H1 (cell line): Measurements from ENCODE around the gene HSD3B1. TPM values are rescaled to one million over a fixed set of nuclear protein-coding genes. Genes with fewer than 3 reads are reported as not detected.

ENCODE experiments used
- CTCF ChIA-PET: fragments of 300-600 bp; sonication (Branson Sonifier 250); formaldehyde crosslinking; loops from one replicate; lab custom pipeline; 2021; ENCODE audit not compliant: partially characterized antibody; lab: Charles Lee
- POLR2A ChIA-PET: fragments of 300-600 bp; sonication (Branson Sonifier 250); formaldehyde crosslinking; loops from one replicate; lab custom pipeline; 2021; ENCODE audit warnings: inconsistent platforms; ENCODE audit not compliant: partially characterized antibody; lab: Charles Lee
- DNase-seq, 2 experiments: peaks; one replicate each; pipeline versions ENCODE4 v3.0.0 to v3.0.0-alpha.2; 2010 to 2022; ENCODE audit warnings: low spot score in 2 of 2, low read depth in 1 of 2, mixed read lengths in 1 of 2
- FAIRE-seq: peaks from 2 replicates; lab custom pipeline; 2011; peaks lifted over from hg19 to GRCh38; lab: Jason Lieb, UNC
- H2AFZ ChIP-seq: 2 replicates; pipeline ENCODE4 v1.8.1; 2012; ENCODE audit warnings: low read length, inconsistent platforms
- H2AK5ac ChIP-seq: 2 replicates; pipeline ENCODE4 v1.6.1; 2013; ENCODE audit warnings: low read depth, low read length
- H2BK120ac ChIP-seq: replicated peaks from 2 replicates; pipeline ENCODE3; 2013; ENCODE audit warnings: low read depth, low read length, inconsistent platforms
- H2BK12ac ChIP-seq: 2 replicates; pipeline ENCODE4 v1.6.1; 2013; ENCODE audit warnings: low read depth, low read length
- H2BK15ac ChIP-seq: 2 replicates; pipeline ENCODE4 v1.6.1; 2013; ENCODE audit warnings: low read length
- H2BK20ac ChIP-seq: 2 replicates; pipeline ENCODE4 v1.6.1; 2013; ENCODE audit warnings: low read length
- H2BK5ac ChIP-seq: 2 replicates; pipeline ENCODE4 v1.6.1; 2013; ENCODE audit warnings: low read depth, low read length
- H3K14ac ChIP-seq: 2 replicates; pipeline ENCODE4 v1.6.1; 2013; ENCODE audit warnings: inconsistent platforms; ENCODE audit not compliant: insufficient read length
- H3K18ac ChIP-seq: 2 replicates; pipeline ENCODE4 v1.6.1; 2013; ENCODE audit warnings: low read length; ENCODE audit errors: extremely low read depth
- H3K23ac ChIP-seq: 2 replicates; pipeline ENCODE4 v1.6.1; 2013; ENCODE audit warnings: inconsistent platforms; ENCODE audit not compliant: insufficient read length
- H3K23me2 ChIP-seq: 2 replicates; pipeline ENCODE4 v1.6.1; 2013; ENCODE audit warnings: low read depth, low read length
- H3K27ac ChIP-seq: 2 replicates; pipeline ENCODE4 v1.6.1; 2011; ENCODE audit warnings: low read depth, low read length, inconsistent platforms
- H3K27me3 ChIP-seq, 4 experiments: replicated peaks in 1 of 4; 1 replicate in 1 of 4; 2 replicates in 3 of 4; pipeline versions ENCODE4 v1.6.1 to v1.8.1; 2011 to 2013; ENCODE audit warnings: low read length in 3 of 4, mild to moderate bottlenecking in 3 of 4, inconsistent platforms in 2 of 4, mixed read lengths in 2 of 4, moderate library complexity in 1 of 4; ENCODE audit not compliant: control insufficient read depth in 3 of 4, insufficient read depth in 3 of 4; ENCODE audit errors: extremely low read depth in 1 of 4
- H3K36me3 ChIP-seq, 4 experiments: 2 replicates each; pipeline versions ENCODE4 v1.6.1 to v1.8.1; 2011 to 2013; ENCODE audit warnings: mild to moderate bottlenecking in 4 of 4, low read length in 3 of 4, moderate library complexity in 2 of 4, control low read depth in 1 of 4, inconsistent platforms in 1 of 4; ENCODE audit not compliant: insufficient read depth in 4 of 4, control insufficient read depth in 2 of 4
- H3K4ac ChIP-seq: replicated peaks from 2 replicates; pipeline ENCODE3; 2013; ENCODE audit warnings: low read length, low read depth, mixed read lengths, inconsistent platforms; ENCODE audit not compliant: insufficient read length
- H3K4me1 ChIP-seq, 4 experiments: replicated peaks in 1 of 4; 1 replicate in 1 of 4; 2 replicates in 3 of 4; pipeline versions ENCODE4 v1.6.1 to v1.8.1; 2011 to 2013; ENCODE audit warnings: low read length in 3 of 4, inconsistent platforms in 2 of 4, mixed read lengths in 1 of 4; ENCODE audit not compliant: insufficient read depth in 4 of 4, control insufficient read depth in 3 of 4
- H3K4me2 ChIP-seq, 2 experiments: 2 replicates each; pipeline versions ENCODE4 v1.6.1 to v1.8.1; 2011 to 2013; ENCODE audit warnings: low read depth in 2 of 2, low read length in 2 of 2, control low read depth in 1 of 2, inconsistent platforms in 1 of 2, mild to moderate bottlenecking in 1 of 2; ENCODE audit not compliant: insufficient read depth in 1 of 2
- H3K4me3 ChIP-seq, 4 experiments: fragments of 200-600, 300-600 bp in 1 of 4; sonication (generic), shearing (Covaris generic), sonication (Bioruptor Twin) in 1 of 4; 2 replicates each; pipeline versions ENCODE4 v1.5.1 to v1.8.1; 2011 to 2016; ENCODE audit warnings: low read length in 4 of 4, low read depth in 3 of 4, control low read depth in 2 of 4, inconsistent platforms in 2 of 4, mild to moderate bottlenecking in 2 of 4, mixed read lengths in 1 of 4, moderate library complexity in 1 of 4; ENCODE audit not compliant: insufficient read depth in 2 of 4; ENCODE audit errors: extremely low read depth in 1 of 4
- H3K56ac ChIP-seq: replicated peaks from 2 replicates; pipeline ENCODE3; 2013; ENCODE audit warnings: low read depth, mild to moderate bottlenecking, mixed read lengths, low read length, inconsistent platforms; ENCODE audit not compliant: insufficient read length
- H3K79me1 ChIP-seq: 2 replicates; pipeline ENCODE4 v1.6.1; 2013; ENCODE audit warnings: low read depth, low read length, control low read depth
- H3K79me2 ChIP-seq, 2 experiments: 2 replicates each; pipeline versions ENCODE4 v1.6.1 to v1.8.1; 2012 to 2013; ENCODE audit warnings: low read length in 2 of 2, mild to moderate bottlenecking in 2 of 2, inconsistent platforms in 1 of 2; ENCODE audit not compliant: insufficient read depth in 2 of 2, control insufficient read depth in 1 of 2
- H3K9ac ChIP-seq, 4 experiments: replicated peaks in 1 of 4; 1 replicate in 1 of 4; 2 replicates in 3 of 4; pipeline versions ENCODE4 v1.6.1 to v1.8.1; 2011 to 2013; ENCODE audit warnings: low read depth in 3 of 4, low read length in 3 of 4, control low read depth in 2 of 4, mild to moderate bottlenecking in 2 of 4, moderate library complexity in 2 of 4, inconsistent platforms in 1 of 4; ENCODE audit errors: extremely low read depth in 1 of 4
- H3K9me3 ChIP-seq, 2 experiments: 2 replicates each; pipeline versions ENCODE4 v1.6.1 to v1.8.1; 2012 to 2013; ENCODE audit warnings: mild to moderate bottlenecking in 2 of 2, moderate library complexity in 2 of 2, control low read depth in 1 of 2, inconsistent platforms in 1 of 2, low read depth in 1 of 2, low read length in 1 of 2, mixed read lengths in 1 of 2; ENCODE audit not compliant: insufficient read depth in 2 of 2
- H4K20me1 ChIP-seq, 2 experiments: replicated peaks in 1 of 2; 2 replicates each; pipeline versions ENCODE3 to v1.8.1; 2011 to 2013; ENCODE audit warnings: inconsistent platforms in 2 of 2, low read length in 2 of 2, mild to moderate bottlenecking in 1 of 2; ENCODE audit not compliant: insufficient read depth in 2 of 2, control insufficient read depth in 1 of 2
- H4K5ac ChIP-seq: 2 replicates; pipeline ENCODE4 v1.6.1; 2013; ENCODE audit warnings: low read length, low read depth, mixed read lengths, inconsistent platforms; ENCODE audit not compliant: insufficient read length
- H4K8ac ChIP-seq: 2 replicates; pipeline ENCODE4 v1.8.0; 2013; ENCODE audit warnings: mild to moderate bottlenecking, moderate library complexity, low read length, inconsistent platforms; ENCODE audit not compliant: insufficient read depth; ENCODE audit errors: extremely low read depth
- H4K91ac ChIP-seq: replicated peaks from 2 replicates; pipeline ENCODE3; 2013; ENCODE audit warnings: low read length, mixed read lengths, inconsistent platforms; ENCODE audit not compliant: insufficient read length
- BCL11A ChIP-seq, 2 experiments: IDR thresholded peaks; one replicate each; pipeline ENCODE4 v1.6.1; 2011; ENCODE audit warnings: low read depth in 2 of 2, low read length in 2 of 2, mild to moderate bottlenecking in 2 of 2
- GABPA ChIP-seq: IDR thresholded peaks from 2 replicates; pipeline ENCODE4 v1.6.1; 2011; ENCODE audit warnings: mild to moderate bottlenecking, low read length, moderate library complexity, borderline replicate concordance; ENCODE audit not compliant: insufficient read depth
- SIX5 ChIP-seq: IDR thresholded peaks from 2 replicates; pipeline ENCODE4 v1.6.1; 2011; ENCODE audit warnings: mild to moderate bottlenecking, low read depth, low read length
- TCF12 ChIP-seq: IDR thresholded peaks from 2 replicates; pipeline ENCODE4 v1.6.1; 2011; ENCODE audit warnings: low read depth, mild to moderate bottlenecking, low read length
- WGBS, 2 experiments: shearing (Covaris generic) in 1 of 2; methylation state at CpG; one replicate each; pipeline versions ENCODE4 v1.1.6 to v1.1.7; 2013 to 2015; ENCODE audit warnings: low lambda C conversion rate in 2 of 2, mixed read lengths in 2 of 2, inconsistent platforms in 1 of 2, low coverage in 1 of 2, missing lambda C conversion rate in 1 of 2; ENCODE audit not compliant: insufficient replicate concordance in 2 of 2, insufficient coverage in 1 of 2, insufficient read length in 1 of 2; ENCODE audit errors: extremely low coverage in 1 of 2, missing lambda C conversion rate in 1 of 2; 5-methylcytosine and 5-hydroxymethylcytosine counted together
- polyA plus RNA-seq, 7 experiments: library from polyadenylated mRNA; depleted of rRNA in 3 of 7; stranded (reverse) in 5 of 7; unstranded in 2 of 7; fragments of >200 nt in 5 of 7; fragments of 200-250 nt in 2 of 7; gene quantifications; 1 replicate in 5 of 7; 2 replicates in 1 of 7; 4 replicates in 1 of 7; pipeline versions ENCODE4 v1.2.1 to v1.2.3, GENCODE V29; 2011 to 2013; ENCODE audit warnings: missing spikeins in 2 of 7, mixed read lengths in 2 of 7
- total RNA-seq: library from RNA; stranded (reverse); fragmentation: NEBNext Ultra II Directional; extraction: Animal tissue kit (Norgen Biotek cat#: 25700); gene quantifications from 2 replicates; pipeline ENCODE4 v1.2.1, GENCODE V29; 2021

Gene HSD3B1
- total and polyA plus RNA-seq, 2 of the 8 experiments (the other 6 are each of a cell fraction or from before 2014, with no cell fraction given): not detected

GRCh38 chr1:119462964-119463363, 44.0 kb upstream of the HSD3B1 start:
- no peak overlapping the region for H2BK5ac ChIP-seq
- H3K23me2 ChIP-seq: no peaks in the 10 kb centered on the region
- H2AK5ac ChIP-seq: no peak overlapping the region
- WGBS, 2 experiments: 93% methylated on average over 2 of the region's 2 CpGs; no CpG with 5 or more reads in 1 of the 2 experiments
- no peak overlapping the region for H4K91ac ChIP-seq
- FAIRE-seq (no peak), DNase-seq (no peak)
- no peak overlapping the region for H2BK20ac ChIP-seq
- H3K9me3 ChIP-seq: no peaks in the 10 kb centered on the region
- no peaks in the 10 kb centered on the region for H3K4me1 ChIP-seq
- H3K4ac ChIP-seq: no peak overlapping the region
- no peak for TF ChIP-seq BCL11A (IDR thresholded peaks at IDR 0.05; ENCODE audit: low read depth in 2 of 2, low read length in 2 of 2)
- TF ChIP-seq GABPA: no peak
- no peak for TF ChIP-seq SIX5
- TF ChIP-seq TCF12: no peak
- no peaks in the 10 kb centered on the region for H3K79me2 ChIP-seq
- peaks cover 0 to 1% (median 0%) of the 10 kb centered on the region in 4 experiments; a peak in 1 of 7 replicates for H3K27me3 ChIP-seq
- H4K20me1 ChIP-seq: peaks cover 0 to 2% of the 10 kb centered on the region in 2 experiments
- no peak overlapping the region for H3K27ac ChIP-seq
- POLR2A ChIA-PET: no interaction called here
- no peaks in the 10 kb centered on the region for H3K36me3 ChIP-seq
- H3K23ac ChIP-seq: no peak overlapping the region
- H2BK12ac ChIP-seq: no peak overlapping the region
- H3K56ac ChIP-seq: no peak overlapping the region
- no peak overlapping the region for H4K5ac ChIP-seq
- H2BK15ac ChIP-seq: no peak overlapping the region
- no peak overlapping the region for H4K8ac ChIP-seq
- no peaks in the 10 kb centered on the region for H3K79me1 ChIP-seq
- H3K14ac ChIP-seq: no peak overlapping the region
- no peak overlapping the region for H3K4me3 ChIP-seq
- no peak overlapping the region for H3K4me2 ChIP-seq
- H3K18ac ChIP-seq: no peak overlapping the region
- CTCF ChIA-PET: interaction anchor here (0.9 to 1.2 kb wide), 2 partner anchors 13 to 54 kb away, joined by 3 to 4 read pairs; no protein-coding TSS in a partner anchor
- no peak overlapping the region for H3K9ac ChIP-seq
- no peak overlapping the region for H2BK120ac ChIP-seq
- no peak overlapping the region for H2AFZ ChIP-seq
